Activated T-cell treated with anti-CD3 and anti-CD28 coated beads for 48 hours (primary cell): ENCODE measurements around the gene KIF14.

ENCODE experiments used
- DNase-seq: peaks from one replicate; pipeline ENCODE4 v3.0.0-alpha.2; 2020; ENCODE audit warnings: low read depth

The KIF14 gene

GRCh38 chr1:200620273-200621131 is at the start of gene KIF14:
TSS of gene KIF14 (minus strand) at chr1:200620751. CDS start at chr1:200618723, 2,028 bp downstream.
- DNase-seq, result peak; percentile 89

GRCh38 chr1:200669314-200670241 is 49.0 kb upstream of the KIF14 start, which contains the start of gene DDX59:
TSS of gene DDX59 (minus strand) at chr1:200669907. CDS start at chr1:200666740, 3,167 bp downstream.
- DNase-seq, result peak; percentile 94

GRCh38 chr1:200668514-200669313 is 48.2 kb upstream of the KIF14 start:
- DNase-seq, result no peak

- DNase-seq, result no peak
Observed at GRCh38 chr1:200666309-200666708, 45.8 kb upstream of the KIF14 start.

GRCh38 chr1:200665861-200666260 is 45.3 kb upstream of the KIF14 start:
- DNase-seq, result no peak

GRCh38 chr1:200660719-200661118 is 40.2 kb upstream of the KIF14 start:
- no peak for DNase-seq

GRCh38 chr1:200659269-200659668 is 38.7 kb upstream of the KIF14 start:
- DNase-seq, result no peak

- no peak for DNase-seq
Observed at GRCh38 chr1:200658037-200658818, 37.7 kb upstream of the KIF14 start.

- no peak for DNase-seq
Observed at GRCh38 chr1:200654660-200655059, 34.1 kb upstream of the KIF14 start.

GRCh38 chr1:200653022-200653462 is 32.5 kb upstream of the KIF14 start:
- DNase-seq, result peak; percentile 4

- DNase-seq, result no peak
Observed at GRCh38 chr1:200652378-200652777, 31.8 kb upstream of the KIF14 start.

GRCh38 chr1:200646515-200646914 is 26.0 kb upstream of the KIF14 start:
- no peak for DNase-seq

- no peak for DNase-seq
Observed at GRCh38 chr1:200644021-200644420, 23.5 kb upstream of the KIF14 start.

GRCh38 chr1:200642481-200642880 is 21.9 kb upstream of the KIF14 start:
- no peak for DNase-seq

- no peak for DNase-seq
Observed at GRCh38 chr1:200640963-200641401, 20.4 kb upstream of the KIF14 start.

- no peak for DNase-seq
Observed at GRCh38 chr1:200640373-200640962, 19.9 kb upstream of the KIF14 start.

- no peak for DNase-seq
Observed at GRCh38 chr1:200638073-200638472, 17.5 kb upstream of the KIF14 start.

GRCh38 chr1:200636681-200637080 is 16.1 kb upstream of the KIF14 start:
- DNase-seq, result no peak

GRCh38 chr1:200634261-200635122 is 13.9 kb upstream of the KIF14 start:
- DNase-seq, result no peak
